Skeletal muscle tissue (tissue), 2 donors: Measurements from ENCODE around the gene IFNA7. TPM values are rescaled to one million over a fixed set of nuclear protein-coding genes. Genes with fewer than 3 reads are reported as not detected.

Experiments
- small RNA-seq: library from RNA; depleted of rRNA; stranded (forward); fragments of <200 nt; gene quantifications from one replicate; pipeline ENCODE3, GENCODE V24; 2014
- total RNA-seq: library from RNA; depleted of rRNA; stranded (reverse); fragments of >200 nt; gene quantifications from one replicate; pipeline ENCODE4 v1.2.3, GENCODE V29; 2014

IFNA7 gene
- total RNA-seq, 1 donor from 2014 or later = not detected

Small RNA genes within 50 kb of the gene (small RNA-seq; reads per million reads assigned to genes)
- not detected for gene RF00019

Other genes starting within 250 kb of the IFNA7 start
- gene HACD4, start 170.6 kb downstream of the IFNA7 start, total RNA-seq = 2.1 TPM
- gene IFNB1, start 124.3 kb downstream of the IFNA7 start, total RNA-seq = not detected
- gene IFNW1, start 60.4 kb downstream of the IFNA7 start, total RNA-seq = not detected
- gene IFNA21, start 35.5 kb downstream of the IFNA7 start, total RNA-seq = not detected
- gene IFNA4, start 14.6 kb downstream of the IFNA7 start, total RNA-seq = not detected
- gene IFNA10, start 4.9 kb upstream of the IFNA7 start, total RNA-seq = not detected
- gene IFNA16, start 15.1 kb upstream of the IFNA7 start, total RNA-seq = not detected
- gene IFNA17, start 26.0 kb upstream of the IFNA7 start, total RNA-seq = not detected
- not detected for gene IFNA14, start 37.8 kb upstream of the IFNA7 start, total RNA-seq
- not detected for gene IFNA5, start 103.1 kb upstream of the IFNA7 start, total RNA-seq
- gene KLHL9, start 133.2 kb upstream of the IFNA7 start, total RNA-seq = 24.5 TPM
- gene IFNA6, start 148.7 kb upstream of the IFNA7 start, total RNA-seq = not detected
- gene IFNA13, start 165.9 kb upstream of the IFNA7 start, total RNA-seq = 0.52 TPM
- gene IFNA2, start 183.2 kb upstream of the IFNA7 start, total RNA-seq = not detected
- not detected for gene IFNA8, start 206.9 kb upstream of the IFNA7 start, total RNA-seq
- gene IFNA1, start 238.2 kb upstream of the IFNA7 start, total RNA-seq = not detected